NOMO-1 treated with dmso at 0.1 percent for 144 hours (cell line): ENCODE measurements around the gene MPRIP.
"Not testable (repeated sequence)": the region's sequence is repeated elsewhere in the genome, so short reads cannot be mapped to it uniquely, and the experiment has no call there.

Source experiments
- DNase-seq: peaks from one replicate; lab custom pipeline; 2025; ENCODE audit not compliant: unreplicated experiment; lab: John Stamatoyannopoulos, UW

The MPRIP gene, protein sequence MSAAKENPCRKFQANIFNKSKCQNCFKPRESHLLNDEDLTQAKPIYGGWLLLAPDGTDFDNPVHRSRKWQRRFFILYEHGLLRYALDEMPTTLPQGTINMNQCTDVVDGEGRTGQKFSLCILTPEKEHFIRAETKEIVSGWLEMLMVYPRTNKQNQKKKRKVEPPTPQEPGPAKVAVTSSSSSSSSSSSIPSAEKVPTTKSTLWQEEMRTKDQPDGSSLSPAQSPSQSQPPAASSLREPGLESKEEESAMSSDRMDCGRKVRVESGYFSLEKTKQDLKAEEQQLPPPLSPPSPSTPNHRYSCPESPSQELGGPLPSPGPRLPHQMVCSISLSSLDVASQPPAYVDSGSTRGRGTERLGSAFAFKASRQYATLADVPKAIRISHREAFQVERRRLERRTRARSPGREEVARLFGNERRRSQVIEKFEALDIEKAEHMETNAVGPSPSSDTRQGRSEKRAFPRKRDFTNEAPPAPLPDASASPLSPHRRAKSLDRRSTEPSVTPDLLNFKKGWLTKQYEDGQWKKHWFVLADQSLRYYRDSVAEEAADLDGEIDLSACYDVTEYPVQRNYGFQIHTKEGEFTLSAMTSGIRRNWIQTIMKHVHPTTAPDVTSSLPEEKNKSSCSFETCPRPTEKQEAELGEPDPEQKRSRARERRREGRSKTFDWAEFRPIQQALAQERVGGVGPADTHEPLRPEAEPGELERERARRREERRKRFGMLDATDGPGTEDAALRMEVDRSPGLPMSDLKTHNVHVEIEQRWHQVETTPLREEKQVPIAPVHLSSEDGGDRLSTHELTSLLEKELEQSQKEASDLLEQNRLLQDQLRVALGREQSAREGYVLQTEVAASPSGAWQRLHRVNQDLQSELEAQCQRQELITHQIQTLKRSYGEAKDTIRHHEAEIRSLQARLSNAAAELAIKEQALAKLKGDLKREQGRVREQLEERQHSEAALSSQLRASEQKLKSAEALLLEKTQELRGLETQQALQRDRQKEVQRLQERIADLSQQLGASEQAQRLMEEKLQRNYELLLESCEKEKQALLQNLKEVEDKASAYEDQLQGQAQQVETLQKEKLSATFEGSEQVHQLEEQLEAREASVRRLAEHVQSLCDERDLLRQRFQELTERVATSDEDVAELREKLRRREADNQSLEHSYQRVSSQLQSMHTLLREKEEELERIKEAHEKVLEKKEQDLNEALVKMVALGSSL (N-terminal part only)

GRCh38 chr17:17042384-17042736, at the start of gene MPRIP:
Gene MPRIP, plus strand, starts transcription at chr17:17042457. Its CDS starts 392 bp downstream, at chr17:17042849.
- no peak for DNase-seq

GRCh38 chr17:16994631-16995030, 47.6 kb upstream of the MPRIP start:
- no peak for DNase-seq

GRCh38 chr17:16995930-16996329, 46.3 kb upstream of the MPRIP start:
- DNase-seq = no peak

- DNase-seq = not testable (repeated sequence)
These were observed 45.5 kb upstream of the MPRIP start for GRCh38 chr17:16996726-16997125.

- DNase-seq = no peak
These were observed 44.5 kb upstream of the MPRIP start for GRCh38 chr17:16997514-16998429.

DNA sequence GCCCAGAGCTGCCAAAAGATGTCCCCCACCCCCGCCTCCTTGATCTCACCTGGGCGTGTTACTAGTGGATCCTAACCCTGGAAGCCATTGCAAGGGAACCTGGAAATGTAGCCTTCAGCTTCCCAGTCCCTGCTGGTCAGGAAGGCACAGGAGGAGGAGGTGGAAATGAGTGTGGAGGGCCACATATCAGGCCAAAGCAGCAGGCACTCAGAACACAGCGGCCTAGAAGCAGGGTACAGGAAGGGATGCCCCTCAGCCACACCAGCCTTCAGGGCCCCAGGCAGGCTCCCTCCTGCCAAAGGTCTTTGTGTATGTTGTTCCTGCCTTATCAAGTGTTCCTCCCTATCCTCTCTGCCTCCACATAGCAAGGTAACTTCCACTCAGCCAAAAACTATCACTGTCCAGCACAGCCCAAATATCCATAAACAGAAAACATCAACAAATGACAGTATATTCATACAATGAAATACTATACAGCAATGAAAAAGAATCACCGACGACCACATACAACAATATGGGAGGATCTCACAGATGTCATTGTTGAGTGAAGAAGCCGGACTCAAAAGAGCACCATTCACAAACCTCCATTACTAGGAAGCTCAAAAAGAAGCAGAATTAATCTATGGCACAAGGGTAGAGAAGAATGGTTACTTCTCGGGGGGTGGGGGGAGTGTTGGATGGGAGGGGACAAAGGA, 42.2 kb upstream of the MPRIP start:
- no peak for DNase-seq

DNA sequence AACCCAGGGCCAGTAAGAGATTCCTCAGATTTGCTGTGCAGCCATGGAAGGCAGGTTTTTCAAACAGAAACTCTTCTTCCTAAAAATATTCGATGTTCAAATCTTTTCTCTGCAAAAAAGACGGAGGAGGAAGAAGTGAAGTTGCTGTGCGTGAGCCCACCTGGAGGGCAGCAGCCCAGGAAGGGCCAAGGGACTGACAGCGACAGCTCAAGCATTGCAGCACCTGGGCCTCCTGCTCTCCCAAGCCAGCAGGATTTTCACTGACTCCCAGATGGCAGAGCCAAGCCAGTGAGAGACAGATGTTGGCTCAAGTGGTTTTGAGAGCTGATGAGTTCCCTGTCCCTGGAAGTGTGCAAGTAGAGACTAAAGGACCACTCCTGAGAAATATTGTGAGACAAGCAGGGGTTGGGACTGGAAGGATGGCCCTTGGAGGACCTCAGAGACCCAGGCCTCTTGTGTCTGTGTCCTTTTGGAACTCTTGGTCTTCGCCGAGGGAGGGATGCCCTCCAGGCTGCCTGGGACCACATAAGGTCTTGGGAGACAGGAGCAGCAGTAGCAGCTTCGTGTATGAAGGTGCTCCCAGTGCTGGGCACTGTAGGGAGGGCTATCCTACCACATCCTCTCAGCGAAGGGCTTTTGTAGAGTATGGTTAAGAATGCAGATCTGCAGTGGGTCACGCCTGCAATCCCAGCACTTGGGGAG, 41.0 kb upstream of the MPRIP start:
- DNase-seq = no peak

DNA sequence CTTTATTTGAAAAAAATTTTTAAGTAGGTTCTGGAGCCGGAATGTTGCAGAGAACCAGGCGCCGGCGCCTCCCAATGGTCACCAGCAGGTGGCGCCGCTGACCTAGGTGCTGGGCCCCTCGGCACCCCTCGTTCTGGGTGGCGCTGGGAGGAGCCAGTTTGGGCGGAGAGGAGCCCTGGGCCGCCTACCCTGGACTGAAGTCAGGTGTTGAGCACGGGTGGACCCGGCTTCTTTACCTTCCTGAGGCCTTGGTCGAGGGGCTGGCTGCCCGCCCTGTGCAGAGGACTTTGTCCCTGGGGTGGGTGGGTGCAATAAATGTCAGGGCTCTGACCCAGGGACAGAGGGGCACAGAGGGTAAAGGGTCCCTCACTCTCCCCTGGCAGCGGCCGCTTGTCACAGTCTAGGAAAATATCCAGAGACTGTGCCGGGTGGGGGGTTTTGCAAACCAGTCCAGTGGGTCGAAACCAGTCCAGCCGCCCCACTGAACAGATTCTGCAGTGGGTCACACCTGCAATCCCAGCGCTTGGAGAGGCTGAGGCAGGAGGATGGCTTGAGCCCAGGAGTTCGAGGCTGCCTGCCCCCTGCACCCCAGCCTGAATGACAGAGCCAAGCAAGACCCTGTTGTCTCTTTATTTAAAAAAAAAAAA, 40.3 kb upstream of the MPRIP start:
- DNase-seq = peak; percentile 23

GRCh38 chr17:17002731-17003715, 39.2 kb upstream of the MPRIP start:
- not testable (repeated sequence) for DNase-seq

GRCh38 chr17:17004251-17004996, 37.8 kb upstream of the MPRIP start:
- DNase-seq = no peak

DNA sequence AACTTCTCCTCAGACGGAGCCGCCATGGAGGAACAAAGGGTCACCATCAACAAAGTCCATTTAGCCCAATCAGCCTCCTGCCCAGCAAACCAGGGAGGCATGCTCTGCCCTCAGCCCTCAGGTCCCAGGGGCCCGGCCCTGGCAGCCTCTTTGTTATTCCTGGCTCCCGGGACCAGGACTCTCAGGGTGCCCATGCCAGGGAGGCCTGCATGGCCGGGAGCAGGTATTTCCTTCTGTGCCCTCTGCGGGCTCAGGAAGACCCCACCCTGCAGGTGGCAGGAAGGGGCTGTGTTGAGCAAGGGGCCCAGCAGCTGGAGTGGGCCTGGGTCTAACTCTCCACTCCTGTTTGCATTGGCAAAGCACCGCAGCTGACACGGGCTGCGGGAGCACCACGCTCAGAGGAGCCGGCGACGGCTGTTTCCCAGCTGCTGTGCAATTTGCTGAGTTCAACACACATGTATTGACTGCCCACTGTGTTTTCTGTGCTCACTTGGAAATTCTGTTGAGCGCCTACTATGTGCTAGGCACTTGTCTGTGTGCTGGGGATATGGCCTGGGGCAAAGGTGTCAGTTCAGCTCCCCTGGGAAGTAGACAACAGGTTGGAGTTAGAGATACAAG, 37.2 kb upstream of the MPRIP start:
- DNase-seq = not testable (repeated sequence)

DNA sequence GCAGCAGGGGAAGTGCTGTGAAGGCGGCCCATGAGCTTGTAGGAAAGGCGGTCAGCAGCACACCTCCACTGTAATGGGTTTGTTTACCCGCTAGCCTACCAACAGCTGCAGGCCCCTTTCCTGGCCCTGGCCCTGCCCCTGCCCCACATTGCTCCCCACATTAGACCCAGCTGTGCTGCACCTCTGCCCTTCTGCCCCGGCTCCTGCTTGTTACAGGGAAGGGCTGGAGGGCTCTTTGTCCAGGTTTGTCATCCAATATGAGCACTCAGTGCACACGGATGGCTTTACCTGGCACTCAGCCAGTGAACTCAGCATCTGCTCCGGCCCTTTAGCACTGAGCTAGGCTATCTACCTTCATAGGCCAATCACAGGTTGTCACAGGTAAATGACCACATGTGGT, 34.4 kb upstream of the MPRIP start:
- not testable (repeated sequence) for DNase-seq

GRCh38 chr17:17008621-17009397, 33.4 kb upstream of the MPRIP start:
- DNase-seq = not testable (repeated sequence)

GRCh38 chr17:17009972-17010371, 32.3 kb upstream of the MPRIP start:
- DNase-seq = not testable (repeated sequence)

DNA sequence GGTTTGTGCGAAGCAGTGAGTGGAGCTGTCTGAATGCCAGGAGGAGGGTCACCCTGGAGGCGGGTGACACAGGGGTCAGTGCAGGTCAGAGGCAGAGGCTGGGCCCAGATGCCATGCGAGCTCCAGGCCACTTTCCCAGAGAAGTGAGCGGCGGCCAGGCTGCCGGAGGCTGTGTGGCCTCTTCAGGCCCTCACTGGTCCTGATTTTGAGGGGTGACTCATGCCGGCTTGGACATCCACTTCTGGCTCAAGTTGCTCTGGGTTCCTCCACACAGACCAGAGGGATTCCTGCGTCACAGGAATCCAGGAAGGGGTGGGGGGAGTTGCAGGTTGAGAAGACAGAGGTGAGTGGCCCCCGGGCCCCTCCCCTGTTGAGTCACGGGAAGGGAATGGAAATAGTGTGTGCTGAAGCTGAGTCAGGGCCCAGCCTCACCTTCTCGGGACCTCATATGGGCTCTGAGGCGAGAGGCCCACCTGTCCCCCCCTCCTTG, 31.7 kb upstream of the MPRIP start:
- not testable (repeated sequence) for DNase-seq
